ENCODE measurements around the gene TRIM36. TPM values are rescaled to one million over a fixed set of nuclear protein-coding genes. Genes with fewer than 3 reads are reported as not detected.

The TRIM36 gene
- total RNA-seq, 1 donor, result 0.36 TPM

- Histone ChIP-seq H3K4me3 (ENCODE audit: insufficient read depth, low read length) (no peak overlapping the region), H3K79me2 (ENCODE audit: insufficient read depth, low read length) (no peaks in the 10 kb centered on the region), H3K9me3 (ENCODE audit: low read depth, low read length) (no peaks in the 10 kb centered on the region), H3K4me1 (ENCODE audit: insufficient read depth, low read length) (no peaks in the 10 kb centered on the region), H2AFZ (ENCODE audit: low read length) (no peak overlapping the region), H3K27me3 (ENCODE audit: insufficient read depth, low read length) (no peaks in the 10 kb centered on the region), H3K36me3 (ENCODE audit: insufficient read depth, low read length) (no peaks in the 10 kb centered on the region), H3K4me2 (ENCODE audit: insufficient read depth, low read length) (no peak overlapping the region), H4K20me1 (ENCODE audit: insufficient read depth, low read length) (no peaks in the 10 kb centered on the region), H3K27ac (ENCODE audit: low read depth, low read length) (no peak overlapping the region)
- no peak for DNase-seq (ENCODE audit: insufficient read length, low spot score, missing footprints)
- no peak for TF ChIP-seq CTCF (IDR thresholded peaks at IDR 0.05; ENCODE audit: extremely low read depth, low read depth, low read length)
These were observed 53.7 kb downstream of the TRIM36 start for GRCh38 chr5:115116001-115116400.

- Histone ChIP-seq H4K20me1 (ENCODE audit: insufficient read depth, low read length) (no peaks in the 10 kb centered on the region), H3K4me1 (ENCODE audit: insufficient read depth, low read length) (no peaks in the 10 kb centered on the region), H3K36me3 (ENCODE audit: insufficient read depth, low read length) (no peaks in the 10 kb centered on the region), H3K27ac (ENCODE audit: low read depth, low read length) (no peak overlapping the region), H3K9me3 (ENCODE audit: low read depth, low read length) (no peaks in the 10 kb centered on the region), H3K4me2 (ENCODE audit: insufficient read depth, low read length) (no peak overlapping the region), H3K4me3 (ENCODE audit: insufficient read depth, low read length) (no peak overlapping the region), H3K79me2 (ENCODE audit: insufficient read depth, low read length) (no peaks in the 10 kb centered on the region), H3K27me3 (ENCODE audit: insufficient read depth, low read length) (no peaks in the 10 kb centered on the region), H2AFZ (ENCODE audit: low read length) (no peak overlapping the region)
- no peak for DNase-seq (ENCODE audit: insufficient read length, low spot score, missing footprints)
- TF ChIP-seq CTCF (IDR thresholded peaks at IDR 0.05; ENCODE audit: extremely low read depth, low read depth, low read length), result no peak
These were observed 59.9 kb downstream of the TRIM36 start for GRCh38 chr5:115109840-115110239.

- no peaks in the 10 kb centered on the region for H4K20me1 ChIP-seq (ENCODE audit: insufficient read depth, low read length)
These were observed 60.4 kb downstream of the TRIM36 start for GRCh38 chr5:115109356-115109755.

GRCh38 chr5:115100319-115100955, 69.3 kb downstream of the TRIM36 start:
- Histone ChIP-seq H2AFZ (ENCODE audit: low read length) (no peak overlapping the region), H3K4me2 (ENCODE audit: insufficient read depth, low read length) (no peak overlapping the region), H3K4me3 (ENCODE audit: insufficient read depth, low read length) (no peak overlapping the region), H4K20me1 (ENCODE audit: insufficient read depth, low read length) (no peaks in the 10 kb centered on the region), H3K27me3 (ENCODE audit: insufficient read depth, low read length) (no peaks in the 10 kb centered on the region), H3K36me3 (ENCODE audit: insufficient read depth, low read length) (no peaks in the 10 kb centered on the region), H3K4me1 (ENCODE audit: insufficient read depth, low read length) (no peaks in the 10 kb centered on the region), H3K79me2 (ENCODE audit: insufficient read depth, low read length) (no peaks in the 10 kb centered on the region), H3K9me3 (ENCODE audit: low read depth, low read length) (no peaks in the 10 kb centered on the region), H3K27ac (ENCODE audit: low read depth, low read length) (no peak overlapping the region)
- no peak for TF ChIP-seq CTCF (IDR thresholded peaks at IDR 0.05; ENCODE audit: extremely low read depth, low read depth, low read length)
- no peak for DNase-seq (ENCODE audit: insufficient read length, low spot score, missing footprints)

More at GRCh38 chr5:115109356-115109755, 60.4 kb downstream of the TRIM36 start:
- TF ChIP-seq CTCF (IDR thresholded peaks at IDR 0.05; ENCODE audit: extremely low read depth, low read depth, low read length), result no peak
- Histone ChIP-seq H3K4me2 (ENCODE audit: insufficient read depth, low read length) (no peak overlapping the region), H2AFZ (ENCODE audit: low read length) (no peak overlapping the region), H3K79me2 (ENCODE audit: insufficient read depth, low read length) (no peaks in the 10 kb centered on the region), H3K4me3 (ENCODE audit: insufficient read depth, low read length) (no peak overlapping the region), H3K4me1 (ENCODE audit: insufficient read depth, low read length) (no peaks in the 10 kb centered on the region), H3K36me3 (ENCODE audit: insufficient read depth, low read length) (no peaks in the 10 kb centered on the region), H3K27ac (ENCODE audit: low read depth, low read length) (no peak overlapping the region), H3K9me3 (ENCODE audit: low read depth, low read length) (no peaks in the 10 kb centered on the region), H3K27me3 (ENCODE audit: insufficient read depth, low read length) (no peaks in the 10 kb centered on the region)
- DNase-seq (ENCODE audit: insufficient read length, low spot score, missing footprints), result no peak
